ENCODE measurements around the gene PPP2R2C.

PPP2R2C gene

DNA sequence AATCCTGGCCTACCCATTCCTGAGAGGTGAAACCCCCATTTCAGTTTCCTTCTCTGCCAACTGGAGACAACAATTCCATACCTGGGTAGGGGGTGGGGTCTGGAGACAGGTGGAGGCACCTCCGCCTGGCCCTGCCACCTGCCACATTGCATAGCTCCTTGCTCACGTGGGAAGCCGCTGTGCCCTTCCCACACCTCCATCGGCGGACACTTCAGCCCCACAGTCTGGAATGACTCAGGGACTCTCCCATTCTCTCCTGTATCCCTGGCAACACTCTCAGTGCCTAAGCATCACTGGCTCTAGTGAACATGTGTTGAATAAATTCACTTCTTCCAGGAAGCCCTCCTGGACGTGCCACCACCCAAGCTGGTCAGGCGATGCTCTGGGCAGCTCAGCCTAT lies 21.7 kb downstream of the PPP2R2C start:
- DNase-seq (ENCODE audit: low read depth), result no peak
- no peak overlapping the region for H3K4me3 ChIP-seq (ENCODE audit: control insufficient read depth, low read depth, low read length)
- TF ChIP-seq CTCF (IDR thresholded peaks at IDR 0.05; ENCODE audit: control insufficient read depth, insufficient read depth, low read depth, low read length, missing control alignments), result no peak

DNA sequence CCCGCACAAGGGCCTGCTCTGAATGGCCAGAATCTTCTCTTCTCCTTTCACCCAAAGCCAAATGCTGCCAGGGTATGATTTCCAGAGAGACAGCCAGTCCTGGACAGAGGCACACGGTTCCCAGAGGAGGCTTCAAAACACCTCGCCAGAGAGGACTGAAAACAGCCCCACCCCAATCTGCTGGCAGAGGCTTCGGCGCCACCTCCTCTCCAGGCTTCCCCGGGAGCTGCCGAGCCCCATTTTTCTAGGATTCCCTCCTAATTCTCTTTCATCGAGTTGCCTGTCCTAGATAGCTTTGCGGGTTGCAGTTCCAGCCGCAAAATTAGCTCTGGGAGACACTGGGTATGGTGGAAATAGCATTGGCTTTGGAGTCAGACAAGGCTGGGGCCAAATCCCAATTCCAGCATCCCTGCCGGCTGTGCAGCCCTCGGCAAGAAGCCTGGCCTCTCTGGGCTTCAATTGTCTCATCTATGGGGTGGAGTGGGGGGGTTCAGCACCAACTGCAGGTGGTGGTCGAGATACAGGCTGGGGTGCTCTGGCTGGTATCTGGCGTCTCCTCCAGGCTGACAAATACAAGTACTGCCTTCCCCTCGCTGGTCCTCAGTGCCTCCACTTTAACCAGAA lies 22.6 kb downstream of the PPP2R2C start:
- no peak overlapping the region for H3K4me3 ChIP-seq (ENCODE audit: control insufficient read depth, low read depth, low read length)
- TF ChIP-seq CTCF (IDR thresholded peaks at IDR 0.05; ENCODE audit: control insufficient read depth, insufficient read depth, low read depth, low read length, missing control alignments), result no peak
- no peak for DNase-seq (ENCODE audit: low read depth)

- no peak for TF ChIP-seq CTCF (IDR thresholded peaks at IDR 0.05; ENCODE audit: control insufficient read depth, insufficient read depth, low read depth, low read length, missing control alignments)
- no peak for DNase-seq (ENCODE audit: low read depth)
Observed at GRCh38 chr4:6449335-6449734, 23.1 kb downstream of the PPP2R2C start.

DNA sequence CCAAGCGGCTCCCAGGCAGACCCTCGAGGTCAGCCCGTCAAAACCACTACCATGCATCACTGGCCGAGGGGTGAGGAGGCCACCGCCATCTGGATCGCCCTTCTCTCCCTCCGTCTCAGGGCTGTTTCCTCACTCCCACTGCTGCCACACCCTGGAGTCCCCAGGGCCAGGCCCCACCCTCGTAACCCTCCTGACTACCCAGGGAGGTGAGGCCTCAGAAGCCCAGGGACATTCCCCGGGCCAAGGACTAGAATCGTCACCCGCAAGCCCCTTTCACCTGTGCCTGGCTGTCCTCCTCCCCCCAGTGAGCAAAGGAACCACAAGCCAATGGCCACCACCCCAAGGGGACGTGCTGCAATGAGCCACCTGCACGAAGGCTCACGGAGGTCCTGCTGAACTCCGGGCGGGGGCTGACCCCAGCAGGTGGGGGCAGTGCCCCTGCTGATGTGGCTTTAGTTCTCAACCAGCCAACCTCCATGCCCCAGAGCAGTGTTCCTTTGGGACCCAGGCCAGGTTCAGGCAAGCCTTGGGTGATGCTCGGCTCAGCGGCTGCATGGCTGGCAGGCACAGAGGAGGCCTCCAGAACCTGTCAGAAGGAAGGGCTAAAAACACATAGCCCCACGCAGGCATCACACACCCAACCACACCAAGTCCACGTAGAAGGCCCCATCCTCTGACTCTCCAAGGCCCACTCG lies 23.8 kb downstream of the PPP2R2C start:
- no peak for TF ChIP-seq CTCF (IDR thresholded peaks at IDR 0.05; ENCODE audit: control insufficient read depth, insufficient read depth, low read depth, low read length, missing control alignments)
- no peak for DNase-seq (ENCODE audit: low read depth)
- no peak overlapping the region for H3K4me3 ChIP-seq (ENCODE audit: control insufficient read depth, low read depth, low read length)

More at GRCh38 chr4:6449335-6449734, 23.1 kb downstream of the PPP2R2C start:
- no peak overlapping the region for H3K4me3 ChIP-seq (ENCODE audit: control insufficient read depth, low read depth, low read length)

DNA sequence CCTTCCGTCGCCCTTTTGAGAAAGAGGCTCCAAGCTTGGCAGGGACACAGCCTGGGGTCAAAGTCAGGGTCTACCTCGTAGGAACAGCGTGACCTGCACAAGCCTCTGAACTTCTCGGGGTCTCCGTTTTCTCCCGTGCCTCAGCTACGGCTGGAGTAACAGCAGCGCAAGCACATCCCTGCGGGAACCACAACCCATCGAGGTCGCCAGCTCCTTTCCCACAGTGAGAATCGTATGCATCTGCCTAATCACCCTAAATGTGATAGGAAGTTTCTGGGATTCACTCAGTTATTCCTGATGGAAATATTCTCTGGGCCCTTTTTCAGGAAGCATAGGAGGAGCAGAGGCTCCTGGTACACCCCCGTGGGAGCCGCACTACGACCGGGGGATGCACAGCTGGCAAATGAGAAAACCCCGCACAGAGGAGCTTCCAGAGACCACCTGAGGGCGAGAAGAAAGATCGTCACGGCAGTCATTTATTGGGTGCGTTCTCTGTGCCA lies 24.7 kb downstream of the PPP2R2C start:
- DNase-seq (ENCODE audit: low read depth), result no peak
- no peak for TF ChIP-seq CTCF (IDR thresholded peaks at IDR 0.05; ENCODE audit: control insufficient read depth, insufficient read depth, low read depth, low read length, missing control alignments)
- no peak overlapping the region for H3K4me3 ChIP-seq (ENCODE audit: control insufficient read depth, low read depth, low read length)

GRCh38 chr4:6446538-6447451 lies 25.6 kb downstream of the PPP2R2C start:
- no peak for DNase-seq (ENCODE audit: low read depth)
- TF ChIP-seq CTCF (IDR thresholded peaks at IDR 0.05; ENCODE audit: control insufficient read depth, insufficient read depth, low read depth, low read length, missing control alignments), result no peak
- H3K4me3 ChIP-seq (ENCODE audit: control insufficient read depth, low read depth, low read length), result no peak overlapping the region
